Prostate gland (tissue), 2 donors: Measurements from ENCODE around the gene C10orf62. TPM values are rescaled to one million over a fixed set of nuclear protein-coding genes. Genes with fewer than 3 reads are reported as not detected.

Experiments
- DNase-seq: peaks from one replicate; pipeline ENCODE4 v3.0.0-alpha.2; 2019; ENCODE audit warnings: low spot score
- H3K27ac ChIP-seq, 2 donors: fragments of 200-600 bp; sonication (generic); 2 replicates each; pipeline ENCODE4 v1.5.1; 2017 to 2019
- H3K27me3 ChIP-seq: fragments of 200-600 bp; sonication (generic); replicated peaks from 2 replicates; pipeline ENCODE4 v1.5.1; 2019; ENCODE audit not compliant: insufficient read depth
- H3K36me3 ChIP-seq, 2 donors: fragments of 200-600 bp; sonication (generic); 1 replicate in 1 of 2; 2 replicates in 1 of 2; pipeline versions ENCODE4 v1.5.1 to v1.8.1; 2017 to 2019
- H3K4me1 ChIP-seq: fragments of 200-600 bp; sonication (generic); replicated peaks from 2 replicates; pipeline ENCODE4 v1.5.1; 2019
- H3K4me3 ChIP-seq, 2 donors: fragments of 200-600 bp; sonication (generic); 2 replicates each; pipeline ENCODE4 v1.5.1; 2017 to 2019
- H3K9me3 ChIP-seq: fragments of 200-600 bp; sonication (generic); 2 replicates; pipeline ENCODE4 v1.5.1; 2017
- POLR2A ChIP-seq: fragments of 450-650 bp; IDR thresholded peaks from one replicate; pipeline ENCODE4 v1.6.1; 2016; ENCODE audit warnings: antibody characterized with exemption, mild to moderate bottlenecking
- POLR2AphosphoS5 ChIP-seq: sonication (generic); formaldehyde crosslinking; IDR thresholded peaks from one replicate; pipeline ENCODE4 v1.6.1; 2017; ENCODE audit warnings: antibody characterized with exemption
- WGBS: methylation state at CpG from one replicate; pipeline ENCODE4 v1.1.5; 2018; 5-methylcytosine and 5-hydroxymethylcytosine counted together
- intact Hi-C: fragments of 100-400 bp; cut with DNase I; formaldehyde crosslinking; loops from one replicate; pipeline ENCODE4 v1.14.2; 2022
- total RNA-seq, 2 donors: library from RNA; depleted of rRNA; stranded (reverse); fragments of >200 nt; gene quantifications; one replicate each; pipeline ENCODE4 v1.1.0, GENCODE V29; 2016
- TF ChIP-seq, protein P1 (sequence below), 4 experiments: fragments of 200-600 bp in 2 of 4; fragments of 450-650 bp in 2 of 4; sonication (generic) in 2 of 4; IDR thresholded peaks; 1 replicate in 3 of 4; 2 replicates in 1 of 4; pipeline ENCODE4 v1.5.1; 2016 to 2019; ENCODE audit warnings: antibody characterized with exemption in 4 of 4, mild to moderate bottlenecking in 2 of 4, moderate library complexity in 2 of 4

Gene C10orf62
- total RNA-seq, 2 donors from 2014 or later, result 14.0 TPM; not detected in 1

DNA sequence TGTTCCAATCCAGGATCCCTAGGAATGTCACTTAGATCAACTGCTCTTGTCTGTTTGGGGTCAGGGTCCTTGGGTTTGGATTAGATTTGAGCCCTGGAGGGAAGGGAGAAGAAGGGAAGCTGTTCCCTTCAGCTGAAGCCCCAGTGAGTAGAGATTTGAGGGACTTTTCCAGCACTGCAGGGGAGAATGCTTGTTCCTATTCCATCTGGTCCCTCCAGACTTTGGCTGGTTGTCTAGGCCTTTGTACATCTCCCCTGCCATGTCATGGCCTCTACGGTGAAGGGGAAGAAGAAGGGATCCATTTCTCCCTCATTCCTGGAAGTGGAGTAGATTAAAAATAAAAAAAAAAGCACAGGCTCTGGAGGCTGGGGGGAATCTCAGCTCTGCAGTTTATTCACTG lies 11.1 kb downstream of the C10orf62 start:
- DNase-seq, result no peak
- TF ChIP-seq POLR2A, result no peak
- TF ChIP-seq, protein P1, sequence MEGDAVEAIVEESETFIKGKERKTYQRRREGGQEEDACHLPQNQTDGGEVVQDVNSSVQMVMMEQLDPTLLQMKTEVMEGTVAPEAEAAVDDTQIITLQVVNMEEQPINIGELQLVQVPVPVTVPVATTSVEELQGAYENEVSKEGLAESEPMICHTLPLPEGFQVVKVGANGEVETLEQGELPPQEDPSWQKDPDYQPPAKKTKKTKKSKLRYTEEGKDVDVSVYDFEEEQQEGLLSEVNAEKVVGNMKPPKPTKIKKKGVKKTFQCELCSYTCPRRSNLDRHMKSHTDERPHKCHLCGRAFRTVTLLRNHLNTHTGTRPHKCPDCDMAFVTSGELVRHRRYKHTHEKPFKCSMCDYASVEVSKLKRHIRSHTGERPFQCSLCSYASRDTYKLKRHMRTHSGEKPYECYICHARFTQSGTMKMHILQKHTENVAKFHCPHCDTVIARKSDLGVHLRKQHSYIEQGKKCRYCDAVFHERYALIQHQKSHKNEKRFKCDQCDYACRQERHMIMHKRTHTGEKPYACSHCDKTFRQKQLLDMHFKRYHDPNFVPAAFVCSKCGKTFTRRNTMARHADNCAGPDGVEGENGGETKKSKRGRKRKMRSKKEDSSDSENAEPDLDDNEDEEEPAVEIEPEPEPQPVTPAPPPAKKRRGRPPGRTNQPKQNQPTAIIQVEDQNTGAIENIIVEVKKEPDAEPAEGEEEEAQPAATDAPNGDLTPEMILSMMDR (IDR thresholded peaks at IDR 0.05), result no peak
- no peak for TF ChIP-seq POLR2AphosphoS5
- Histone ChIP-seq H3K27ac (no peak overlapping the region), H3K9me3 (no peaks in the 10 kb centered on the region), H3K36me3 (no peaks in the 10 kb centered on the region), H3K4me3 (no peak overlapping the region), H3K27me3 (no peaks in the 10 kb centered on the region), H3K4me1 (no peaks in the 10 kb centered on the region)
- WGBS, result 100% methylated on average over 1 of the region's 1 CpG
- intact Hi-C loops, result no loop called here

DNA sequence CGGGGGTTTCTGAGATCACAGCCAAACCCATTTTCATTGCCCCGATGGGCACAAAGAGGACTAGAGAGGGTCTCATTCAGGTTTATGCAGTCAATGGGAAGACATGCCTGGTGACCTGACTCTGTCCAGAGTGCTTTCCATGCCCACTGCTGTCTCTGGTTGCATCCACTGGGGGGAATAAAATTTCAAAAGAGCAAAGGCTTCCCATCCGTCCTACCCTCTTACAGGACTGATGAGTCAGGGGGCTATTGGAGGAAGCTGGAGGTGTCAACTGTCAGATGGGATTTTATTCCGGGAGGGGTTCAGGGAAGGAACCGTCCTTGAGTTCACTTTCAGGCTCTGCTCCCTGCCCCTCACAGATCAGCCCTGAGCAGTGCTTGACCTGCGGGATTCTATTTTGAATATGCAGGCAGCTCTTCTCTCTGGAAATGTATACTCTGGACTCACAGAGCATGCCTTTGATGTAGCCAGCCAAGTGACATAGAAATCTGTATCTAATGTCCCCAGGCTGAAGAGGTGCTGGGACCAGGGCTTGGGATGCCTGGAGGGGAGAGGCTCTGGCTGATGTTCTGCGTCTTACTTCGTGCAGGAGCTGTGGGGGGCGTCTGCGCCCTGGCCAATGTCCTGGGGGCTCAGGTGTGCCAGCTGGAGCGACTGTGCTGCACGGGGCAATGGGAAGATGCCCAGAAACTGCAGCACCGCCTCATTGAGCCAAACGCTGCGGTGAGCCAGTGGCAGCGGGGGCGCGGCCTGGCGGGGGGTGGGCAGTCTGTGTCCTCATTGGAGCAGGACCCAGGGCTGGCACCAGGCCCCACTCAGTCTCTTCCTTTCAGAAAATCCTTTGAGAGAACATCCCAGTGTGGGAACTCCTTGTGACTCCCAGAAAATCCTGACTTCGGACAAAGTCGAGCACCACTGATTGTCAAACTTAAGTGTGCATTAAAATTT lies 12.0 kb downstream of the C10orf62 start:
- 52% methylated on average over 16 of the region's 21 CpGs for WGBS
- H3K9me3 ChIP-seq, result no peaks in the 10 kb centered on the region
- intact Hi-C loops, result no loop called here

DNA sequence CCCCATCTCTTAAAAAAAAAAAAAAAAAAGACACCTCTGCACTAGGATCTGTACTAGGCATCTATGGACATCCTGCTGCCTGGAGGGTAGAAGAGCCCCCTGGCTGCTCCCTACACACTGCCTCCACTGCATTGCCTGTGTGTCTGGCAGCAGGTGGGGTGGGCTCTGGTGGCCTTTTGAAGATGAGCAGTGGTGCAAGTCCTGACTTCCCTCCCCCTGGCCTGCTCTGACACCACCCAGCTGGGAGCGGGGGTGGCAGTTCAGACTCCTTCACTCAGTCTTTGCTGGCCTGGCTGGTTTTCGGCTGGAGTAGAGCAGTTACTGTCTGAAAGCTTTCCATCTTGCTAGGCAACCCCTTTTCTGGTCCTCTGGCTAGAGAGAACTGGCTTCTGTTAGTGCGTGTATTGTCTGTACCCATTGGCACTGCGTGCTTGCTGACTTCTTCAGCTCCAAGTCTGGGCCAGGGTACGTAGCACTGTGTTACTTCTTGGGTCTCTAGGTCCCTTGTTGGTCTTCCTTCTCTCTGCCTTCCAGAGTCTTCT lies 17.6 kb downstream of the C10orf62 start:
- no peaks in the 10 kb centered on the region for H3K27me3 ChIP-seq
- no peaks in the 10 kb centered on the region for H3K4me1 ChIP-seq
- no peak overlapping the region for H3K4me3 ChIP-seq
- DNase-seq, result no peak
- TF ChIP-seq, protein P1 (IDR thresholded peaks at IDR 0.05), result no peak
- TF ChIP-seq POLR2A (no peak), POLR2AphosphoS5 (no peak)
- 92% methylated on average over 5 of the region's 5 CpGs for WGBS
- H3K27ac ChIP-seq, result no peak overlapping the region
- intact Hi-C loops, result no loop called here
- H3K9me3 ChIP-seq, result no peaks in the 10 kb centered on the region
- no peaks in the 10 kb centered on the region for H3K36me3 ChIP-seq

More for the DNA sequence above, 12.0 kb downstream of the C10orf62 start:
- Histone ChIP-seq H3K27me3 (no peaks in the 10 kb centered on the region), H3K4me3 (no peak overlapping the region), H3K36me3 (no peaks in the 10 kb centered on the region), H3K4me1 (no peaks in the 10 kb centered on the region), H3K27ac (no peak overlapping the region)
- DNase-seq, result no peak
- TF ChIP-seq POLR2A (no peak), POLR2AphosphoS5 (no peak)
- TF ChIP-seq, protein P1 (IDR thresholded peaks at IDR 0.05), result no peak

DNA sequence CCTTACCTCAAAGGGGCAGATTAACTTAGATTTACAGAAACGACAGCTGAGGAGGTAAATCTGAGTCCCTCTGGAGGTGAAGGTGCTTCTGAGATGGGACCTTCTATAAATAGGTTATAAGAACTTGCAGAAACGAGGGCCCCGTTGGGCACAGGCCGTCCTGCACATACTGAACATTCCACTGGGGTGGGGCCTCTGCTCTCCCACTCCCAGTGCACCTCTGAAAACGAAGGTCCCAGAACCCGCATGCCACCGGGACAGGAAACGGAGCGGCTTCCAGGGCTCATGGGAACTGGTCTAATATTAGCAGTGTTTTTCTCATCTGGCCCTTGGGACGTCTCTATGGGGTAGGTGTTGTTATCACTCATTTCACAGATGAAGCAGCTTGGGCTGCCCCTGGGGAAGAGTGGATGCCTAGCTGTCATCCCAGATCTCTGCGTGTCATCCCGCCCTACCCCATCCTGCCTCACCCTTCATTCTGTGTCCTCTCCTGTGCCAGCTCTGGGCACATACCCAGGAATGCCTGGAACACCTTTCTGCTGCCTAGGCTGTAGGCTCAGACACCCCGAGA lies 19.6 kb downstream of the C10orf62 start:
- TF ChIP-seq POLR2AphosphoS5, result no peak
- TF ChIP-seq POLR2A, result no peak
- TF ChIP-seq, protein P1 (IDR thresholded peaks at IDR 0.05), result no peak
- Histone ChIP-seq H3K27ac (no peak overlapping the region), H3K27me3 (no peaks in the 10 kb centered on the region), H3K9me3 (no peaks in the 10 kb centered on the region), H3K4me1 (no peaks in the 10 kb centered on the region), H3K4me3 (no peak overlapping the region), H3K36me3 (no peaks in the 10 kb centered on the region)
- no peak for DNase-seq
- WGBS, result 72% methylated on average over 13 of the region's 13 CpGs
- intact Hi-C loops, result no loop called here
